ENCODE measurements around the gene TRIM26.

TRIM26 gene

DNA sequence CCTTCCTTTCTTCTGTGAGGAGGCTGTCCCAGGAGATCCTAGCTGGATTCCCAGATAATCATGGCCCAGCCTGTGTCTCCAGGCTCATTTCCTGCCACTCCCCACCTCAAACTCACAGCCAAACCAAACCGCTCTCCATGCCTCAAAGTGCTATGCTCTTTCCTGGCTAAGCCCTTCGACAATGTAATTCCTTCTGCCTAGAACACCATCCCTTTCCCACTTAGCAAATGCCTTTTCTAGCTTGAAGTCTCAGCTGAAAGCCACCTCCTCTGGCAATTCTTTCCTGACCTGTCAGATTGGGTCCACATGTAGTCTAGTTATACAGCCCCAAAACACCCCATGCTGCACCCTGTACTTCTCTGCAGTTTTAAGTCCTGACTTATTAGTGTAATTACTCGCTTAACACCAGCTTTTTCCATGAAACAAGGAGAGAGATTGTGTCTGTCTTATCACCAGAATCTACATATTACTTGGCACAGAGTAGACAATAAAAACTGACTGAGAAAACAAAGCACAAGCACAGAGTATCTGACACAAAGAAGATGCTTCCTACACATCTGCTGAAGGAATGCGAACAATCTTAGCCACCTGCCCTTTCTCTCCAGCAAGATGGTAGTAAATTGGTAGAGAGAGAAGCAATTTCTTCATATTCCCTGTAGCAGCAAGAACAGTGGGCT, 5.4 kb downstream of the TRIM26 start:
- no peak for DNase-seq

GRCh38 chr6:30206799-30207618, 6.2 kb downstream of the TRIM26 start:
- DNase-seq, result peak; percentile 30

GRCh38 chr6:30206152-30206551, 7.1 kb downstream of the TRIM26 start:
- no peak for DNase-seq

DNA sequence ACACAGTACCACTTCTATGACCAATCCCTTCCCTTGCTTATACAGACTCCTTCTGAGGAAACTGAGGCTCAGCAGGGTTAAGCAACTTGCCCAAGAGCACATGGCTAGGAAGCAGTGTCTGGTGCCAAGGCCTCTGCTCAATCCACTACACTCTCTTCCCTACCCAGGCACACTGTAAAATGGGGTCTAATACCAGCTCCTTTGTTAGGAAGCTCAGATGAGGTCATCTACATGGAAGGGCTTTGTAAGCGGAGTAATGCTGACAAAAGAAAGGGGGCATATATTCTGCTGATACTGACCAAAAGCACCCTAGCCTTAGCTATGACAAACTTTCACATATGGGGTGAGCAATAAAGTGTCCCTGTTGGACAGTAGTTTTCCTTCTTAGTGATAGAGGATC, 9.1 kb downstream of the TRIM26 start:
- DNase-seq, result no peak

DNA sequence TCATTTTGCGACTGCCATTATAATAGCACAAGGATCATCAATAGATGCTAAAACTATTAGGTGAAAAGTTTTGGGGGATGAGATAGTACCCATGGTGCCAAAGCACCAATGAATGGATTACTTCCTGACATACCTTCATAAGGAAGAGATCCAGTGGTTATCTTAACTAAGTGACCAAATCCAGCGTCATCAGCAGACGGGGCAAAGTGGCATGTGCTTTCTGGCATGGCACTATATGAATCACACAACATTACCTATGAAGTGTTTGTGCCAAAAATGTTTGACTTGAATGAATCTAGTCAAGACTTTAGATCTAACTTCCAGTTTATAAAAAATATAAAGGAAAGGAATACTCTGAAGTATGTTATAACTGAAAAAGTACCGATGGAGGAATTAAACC, 10.8 kb downstream of the TRIM26 start:
- DNase-seq, result no peak

GRCh38 chr6:30200551-30201281, 12.5 kb downstream of the TRIM26 start:
- DNase-seq, result no peak

GRCh38 chr6:30198166-30199084, 14.8 kb downstream of the TRIM26 start:
- DNase-seq, result no peak

GRCh38 chr6:30196376-30196775, 16.8 kb downstream of the TRIM26 start:
- DNase-seq, result no peak

DNA sequence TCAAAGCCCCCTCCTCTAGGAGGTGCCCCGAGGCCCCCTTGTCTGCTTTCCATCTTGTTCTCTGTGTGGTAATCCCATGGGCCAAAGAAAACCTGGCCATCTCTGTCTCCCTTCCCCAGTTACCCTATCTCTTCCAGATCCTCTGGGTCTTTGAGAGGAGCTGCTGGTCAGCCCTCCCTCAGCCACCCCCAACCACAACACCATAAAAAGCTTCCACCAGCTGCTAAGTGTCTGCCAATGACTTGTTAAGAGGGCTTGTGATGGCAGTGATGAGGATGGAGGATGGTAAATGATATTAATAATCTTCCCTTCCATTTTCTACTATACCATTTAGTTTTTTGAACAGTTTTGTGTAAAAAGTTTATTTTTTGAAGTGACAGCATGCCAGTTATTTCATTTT, 17.3 kb downstream of the TRIM26 start:
- DNase-seq, result no peak

- DNase-seq, result no peak
Observed at GRCh38 chr6:30194797-30195690, 18.2 kb downstream of the TRIM26 start.

GRCh38 chr6:30192076-30192475, 21.1 kb downstream of the TRIM26 start:
- no peak for DNase-seq

DNA sequence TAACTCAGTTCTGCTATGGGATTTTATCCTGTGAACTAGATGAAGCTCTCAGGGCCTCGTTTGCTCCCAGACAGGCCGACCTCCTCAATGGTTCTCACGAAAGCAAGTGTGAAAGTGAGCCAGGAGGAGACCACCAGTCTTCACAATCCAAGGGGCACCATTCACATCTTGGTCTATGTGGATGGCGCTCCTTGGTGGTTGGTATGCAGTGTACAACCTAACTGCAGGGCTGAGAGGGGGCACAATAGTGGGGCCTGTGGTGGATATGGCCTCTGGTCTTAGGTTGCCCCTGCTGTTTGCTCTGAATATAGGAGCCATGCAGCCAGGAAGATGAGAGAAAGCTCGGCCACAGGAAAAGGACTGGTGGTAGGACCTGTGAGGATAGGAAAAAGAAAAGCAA, 24.7 kb downstream of the TRIM26 start:
- no peak for DNase-seq

GRCh38 chr6:30185846-30186484, 27.2 kb downstream of the TRIM26 start:
- no peak for DNase-seq

DNA sequence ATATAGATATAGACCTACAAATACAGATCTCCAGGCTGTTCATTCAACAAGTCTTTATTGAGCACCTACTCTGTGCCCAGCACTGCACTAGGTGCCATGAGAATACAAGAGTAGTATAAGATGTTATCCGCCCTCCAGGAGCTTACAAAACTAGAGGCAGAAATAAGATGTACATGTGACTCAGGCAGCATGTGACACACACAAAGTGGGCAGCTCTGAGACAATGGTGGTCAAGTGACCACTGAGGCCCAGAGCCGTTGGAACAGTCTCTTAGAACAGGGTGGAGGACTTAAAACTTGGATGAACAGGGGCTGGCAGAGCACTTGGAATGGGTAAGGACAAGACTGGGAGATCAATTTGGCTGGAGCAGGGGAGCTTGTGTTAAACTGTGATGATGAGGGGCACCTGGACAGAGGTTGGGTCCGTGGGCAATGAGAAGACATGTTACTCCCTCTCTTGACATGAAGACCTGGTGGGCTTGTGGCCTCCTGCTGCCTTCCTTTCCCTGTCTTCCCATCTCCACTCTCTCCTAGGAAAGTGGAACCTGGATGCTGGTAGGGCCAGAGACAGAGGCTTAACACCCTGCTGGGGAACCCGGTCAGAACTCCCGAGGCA, 28.7 kb downstream of the TRIM26 start:
- no peak for DNase-seq

DNA sequence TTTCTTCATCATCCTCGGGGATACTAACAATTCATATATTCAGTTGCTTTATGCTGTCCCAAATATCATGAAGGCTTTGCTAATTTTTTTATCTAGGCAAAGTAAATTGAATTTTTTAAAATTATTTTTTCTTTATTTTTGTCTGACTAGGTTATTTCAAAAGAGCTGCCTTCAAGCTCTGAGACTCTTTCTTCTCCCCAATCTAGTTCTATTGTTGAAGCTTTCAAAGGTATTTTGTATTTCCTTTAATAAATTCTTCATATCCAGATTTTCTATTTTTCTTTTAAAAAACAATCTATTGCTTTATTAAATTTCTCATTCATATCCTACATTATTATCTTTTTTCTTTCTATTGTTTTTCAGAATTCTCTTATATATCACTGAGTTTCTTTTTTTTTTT, 33.1 kb downstream of the TRIM26 start:
- no peak for DNase-seq

DNA sequence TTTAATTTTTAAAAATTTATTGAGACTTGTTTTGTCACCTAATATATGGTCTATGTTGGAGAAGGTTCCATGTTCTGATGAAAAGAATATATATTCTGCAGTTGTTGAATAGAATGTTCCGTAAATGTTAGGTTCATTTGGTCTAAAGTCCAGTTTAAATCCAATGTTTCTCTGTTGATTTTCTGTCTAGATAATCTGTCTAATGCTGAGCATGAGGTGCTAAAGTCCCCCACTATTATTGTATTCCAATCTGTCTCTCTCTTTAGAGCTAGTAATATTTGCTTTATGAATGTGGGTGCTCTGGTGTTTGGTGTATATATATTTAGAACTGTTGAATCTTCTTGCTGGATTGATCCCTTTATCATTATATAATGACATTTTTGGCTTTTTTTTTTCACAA, 34.4 kb downstream of the TRIM26 start:
- DNase-seq, result no peak

GRCh38 chr6:30175765-30176164, 37.4 kb downstream of the TRIM26 start:
- DNase-seq, result peak; percentile 8

- no peak for DNase-seq
Observed at GRCh38 chr6:30172681-30173080, 40.5 kb downstream of the TRIM26 start.

GRCh38 chr6:30171677-30172471, 41.3 kb downstream of the TRIM26 start:
- DNase-seq, result no peak
